Astrocyte of the cerebellum (primary cell): ENCODE results near the gene RIPK3.

ENCODE experiments used
- DNase-seq: peaks from one replicate; pipeline ENCODE4 v3.0.0-alpha.2; 2011; ENCODE audit warnings: low read depth
- H3K4me3 ChIP-seq: 2 replicates; pipeline ENCODE4 v1.5.1; 2011; ENCODE audit warnings: mild to moderate bottlenecking, low read depth, low read length, moderate library complexity
- in situ Hi-C: cut with HindIII; loops from 2 replicates; pipeline ENCODE4 v1.10.0; 2017; ENCODE audit warnings: low sequenced_read_pairs
- TF ChIP-seq, protein P1 (sequence below): IDR thresholded peaks from 2 replicates; pipeline ENCODE4 v1.5.1; 2012; ENCODE audit warnings: low read length, low read depth, moderate library complexity, mild to moderate bottlenecking; ENCODE audit errors: missing control alignments

The RIPK3 gene

DNA sequence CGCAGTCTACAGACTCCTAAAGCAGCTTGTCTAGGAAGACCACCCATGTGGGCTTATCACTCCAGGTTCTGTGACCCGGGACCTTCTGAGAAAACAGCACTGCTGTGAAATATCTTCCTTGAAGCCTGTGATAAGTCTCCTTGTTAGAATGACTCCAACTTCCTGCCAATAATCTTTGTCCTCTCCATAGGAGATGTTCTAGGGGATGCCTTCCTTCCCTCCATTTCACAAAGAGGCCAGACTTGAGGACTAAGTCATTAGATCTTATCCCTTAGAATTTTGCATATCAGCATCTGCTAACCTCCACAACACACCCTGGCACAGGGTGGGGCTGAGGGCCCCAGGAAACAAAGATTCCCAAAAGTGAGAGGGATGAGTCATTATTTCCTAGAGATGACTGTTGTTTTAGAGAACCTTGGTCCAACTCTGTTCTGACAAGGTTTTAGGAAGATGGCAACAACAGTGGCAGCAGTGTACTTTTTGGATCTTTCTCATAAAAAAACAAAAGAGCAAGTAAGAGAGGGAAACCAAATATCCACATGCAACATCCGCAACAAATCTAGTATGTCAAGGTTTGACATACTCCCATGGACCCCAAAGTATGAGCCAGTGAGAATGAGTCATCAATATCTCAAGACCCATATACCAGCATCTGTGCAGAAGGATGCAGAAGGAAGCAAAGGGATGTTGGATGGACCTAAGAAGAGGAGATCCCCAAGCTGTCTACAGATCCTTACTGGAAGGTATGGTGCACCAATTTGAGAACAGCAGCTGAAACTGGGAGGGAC lies 22.5 kb downstream of the RIPK3 start:
- TF ChIP-seq, protein P1, sequence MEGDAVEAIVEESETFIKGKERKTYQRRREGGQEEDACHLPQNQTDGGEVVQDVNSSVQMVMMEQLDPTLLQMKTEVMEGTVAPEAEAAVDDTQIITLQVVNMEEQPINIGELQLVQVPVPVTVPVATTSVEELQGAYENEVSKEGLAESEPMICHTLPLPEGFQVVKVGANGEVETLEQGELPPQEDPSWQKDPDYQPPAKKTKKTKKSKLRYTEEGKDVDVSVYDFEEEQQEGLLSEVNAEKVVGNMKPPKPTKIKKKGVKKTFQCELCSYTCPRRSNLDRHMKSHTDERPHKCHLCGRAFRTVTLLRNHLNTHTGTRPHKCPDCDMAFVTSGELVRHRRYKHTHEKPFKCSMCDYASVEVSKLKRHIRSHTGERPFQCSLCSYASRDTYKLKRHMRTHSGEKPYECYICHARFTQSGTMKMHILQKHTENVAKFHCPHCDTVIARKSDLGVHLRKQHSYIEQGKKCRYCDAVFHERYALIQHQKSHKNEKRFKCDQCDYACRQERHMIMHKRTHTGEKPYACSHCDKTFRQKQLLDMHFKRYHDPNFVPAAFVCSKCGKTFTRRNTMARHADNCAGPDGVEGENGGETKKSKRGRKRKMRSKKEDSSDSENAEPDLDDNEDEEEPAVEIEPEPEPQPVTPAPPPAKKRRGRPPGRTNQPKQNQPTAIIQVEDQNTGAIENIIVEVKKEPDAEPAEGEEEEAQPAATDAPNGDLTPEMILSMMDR, result no peak
- in situ Hi-C loops, result no loop called here
- DNase-seq, result no peak
- H3K4me3 ChIP-seq, result no peak overlapping the region

GRCh38 chr14:24316597-24316950 lies 23.2 kb downstream of the RIPK3 start:
- no peak overlapping the region for H3K4me3 ChIP-seq
- in situ Hi-C loops, result no loop called here
- DNase-seq, result no peak
- TF ChIP-seq, protein P1, result no peak

GRCh38 chr14:24315807-24316596 lies 23.8 kb downstream of the RIPK3 start:
- DNase-seq, result no peak
- H3K4me3 ChIP-seq, result no peak overlapping the region
- TF ChIP-seq, protein P1, result no peak
- in situ Hi-C loops, result no loop called here

DNA sequence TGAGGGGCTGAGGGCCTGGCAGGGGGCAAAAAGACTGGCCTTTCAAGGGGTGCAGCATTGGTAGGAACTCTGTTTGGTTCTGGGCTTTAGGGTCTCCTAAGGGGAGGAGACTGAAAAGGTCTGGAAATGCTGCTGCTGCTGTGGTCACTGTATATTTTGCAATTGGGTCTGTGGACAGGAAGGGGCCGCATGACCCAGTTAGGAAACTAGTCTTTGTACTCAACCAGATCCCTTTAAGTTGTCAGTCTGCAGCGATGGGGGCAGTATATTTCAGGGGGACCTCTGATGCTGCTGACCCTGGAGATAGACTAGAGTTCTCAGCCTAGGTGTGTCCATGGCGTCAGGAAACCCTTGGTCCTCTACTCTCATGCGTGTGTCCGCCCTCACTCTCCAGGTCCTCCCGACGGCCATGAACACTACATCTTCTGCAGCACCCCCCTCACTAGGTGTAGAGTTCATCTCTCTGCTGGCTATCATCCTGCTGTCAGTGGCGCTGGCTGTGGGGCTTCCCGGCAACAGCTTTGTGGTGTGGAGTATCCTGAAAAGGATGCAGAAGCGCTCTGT lies 24.5 kb downstream of the RIPK3 start:
- no peak for DNase-seq
- TF ChIP-seq, protein P1, result no peak
- no peak overlapping the region for H3K4me3 ChIP-seq
- in situ Hi-C loops, result no loop called here

GRCh38 chr14:24314377-24315193 lies 25.2 kb downstream of the RIPK3 start:
- TF ChIP-seq, protein P1, result no peak
- in situ Hi-C loops, result no loop called here
- no peak for DNase-seq
- no peak overlapping the region for H3K4me3 ChIP-seq

DNA sequence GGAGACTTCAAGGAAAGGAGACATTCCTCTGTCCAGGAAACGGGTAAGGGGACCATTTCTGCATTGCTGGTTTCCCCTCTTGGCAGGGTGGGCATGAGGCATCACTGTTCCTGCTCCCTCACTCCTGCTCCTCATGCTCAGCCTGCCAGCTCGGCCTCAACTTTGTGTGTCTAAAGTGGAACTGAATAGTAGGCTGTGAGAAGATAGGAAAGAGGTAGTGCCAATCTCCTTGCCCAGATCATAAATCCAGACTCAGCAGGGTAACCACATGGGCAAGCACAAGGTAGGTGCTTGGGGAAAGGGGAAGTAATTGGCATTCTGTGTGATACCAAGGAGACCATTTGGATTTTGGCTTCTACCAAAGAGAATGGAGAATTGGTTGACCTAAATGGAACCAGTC lies 25.9 kb downstream of the RIPK3 start:
- TF ChIP-seq, protein P1, result no peak
- no peak for DNase-seq
- no peak overlapping the region for H3K4me3 ChIP-seq
- in situ Hi-C loops, result no loop called here
